Panc1 (cell line): ENCODE results near the gene GORASP2. TPM values are rescaled to one million over a fixed set of nuclear protein-coding genes. Genes with fewer than 3 reads are reported as not detected.

Experiments
- ATAC-seq: fragments of 200-7000 bp; cut with Tn5 transposase; 2 replicates; pipeline ENCODE4 v1.9.1; 2020; ENCODE audit warnings: mild to moderate bottlenecking, moderate library complexity
- BruUV-seq: library from RNA; stranded (reverse); fragments of 400-500 nt; replicated peaks from 2 replicates; lab custom pipeline; 2021; lab: Mats Ljungman, UMichigan
- CTCF ChIA-PET: fragments of 300-600 bp; sonication (Branson Sonifier 250); formaldehyde crosslinking; loops from one replicate; lab custom pipeline; 2022; ENCODE audit warnings: antibody characterized with exemption; lab: Charles Lee
- POLR2A ChIA-PET: fragments of 300-600 bp; sonication (Branson Sonifier 250); formaldehyde crosslinking; loops from one replicate; lab custom pipeline; 2022; ENCODE audit warnings: antibody characterized with exemption; lab: Charles Lee
- DNase-seq: peaks from one replicate; pipeline ENCODE4 v3.0.0-alpha.2; 2010; ENCODE audit warnings: low read depth, low spot score
- H3K27ac ChIP-seq: 2 replicates; pipeline ENCODE4 v1.5.1; 2011; ENCODE audit warnings: mild to moderate bottlenecking, low read length, inconsistent platforms
- H3K27me3 ChIP-seq: fragments of 200-500 bp; sonication (Bioruptor generic); 2 replicates; pipeline ENCODE4 v1.6.0; 2014; ENCODE audit warnings: low read length, inconsistent platforms; ENCODE audit not compliant: control insufficient read depth, insufficient read depth
- H3K36me3 ChIP-seq: fragments of 200-500 bp; sonication (Bioruptor generic); 2 replicates; pipeline ENCODE4 v1.5.1; 2014; ENCODE audit warnings: inconsistent platforms, mild to moderate bottlenecking, low read length, moderate library complexity; ENCODE audit not compliant: control insufficient read depth, insufficient read depth
- H3K4me1 ChIP-seq: 2 replicates; pipeline ENCODE4 v1.5.1; 2011; ENCODE audit warnings: inconsistent platforms, mild to moderate bottlenecking, low read length, moderate library complexity; ENCODE audit not compliant: control insufficient read depth, insufficient read depth
- H3K4me3 ChIP-seq, 2 experiments: 2 replicates each; pipeline ENCODE4 v1.5.1; 2011 to 2012; ENCODE audit warnings: low read depth in 2 of 2, low read length in 2 of 2, mild to moderate bottlenecking in 2 of 2, inconsistent platforms in 1 of 2, moderate library complexity in 1 of 2
- H3K9me3 ChIP-seq: fragments of 200-500 bp; sonication (Bioruptor generic); 2 replicates; pipeline ENCODE4 v1.5.1; 2014; ENCODE audit warnings: low read depth, mild to moderate bottlenecking, inconsistent platforms, low read length, moderate library complexity; ENCODE audit not compliant: control insufficient read depth, insufficient read depth
- CTCF ChIP-seq: fragments of 450-650 bp; IDR thresholded peaks from 2 replicates; pipeline ENCODE4 v1.5.1; 2017; ENCODE audit warnings: mild to moderate bottlenecking
- POLR2AphosphoS5 ChIP-seq: IDR thresholded peaks from 2 replicates; pipeline ENCODE4 v1.6.1; 2012; ENCODE audit warnings: mild to moderate bottlenecking, low read depth, low read length, moderate library complexity
- REST ChIP-seq, 2 experiments: IDR thresholded peaks; 2 replicates each; pipeline ENCODE4 v1.6.1; 2011 to 2012; ENCODE audit warnings: low read depth in 2 of 2, control low read depth in 1 of 2, low read length in 1 of 2, mild to moderate bottlenecking in 1 of 2, moderate library complexity in 1 of 2; ENCODE audit not compliant: insufficient read depth in 1 of 2
- SIN3A ChIP-seq: IDR thresholded peaks from 2 replicates; pipeline ENCODE4 v1.6.1; 2012; ENCODE audit warnings: low read depth, mild to moderate bottlenecking, low read length, moderate library complexity, borderline replicate concordance; ENCODE audit not compliant: insufficient read depth
- TCF7L2 ChIP-seq: IDR thresholded peaks from 2 replicates; pipeline ENCODE4 v1.6.1; 2011; ENCODE audit warnings: mild to moderate bottlenecking, low read depth, low read length, inconsistent platforms
- in situ Hi-C: cut with HindIII; loops from 2 replicates; pipeline ENCODE4 v1.10.0; 2016; ENCODE audit warnings: low sequenced_read_pairs, low pct_unique_long_range_greater_than_20kb
- intact Hi-C: fragments of 100-400 bp; cut with micrococcal nuclease; formaldehyde crosslinking; loops from one replicate; pipeline ENCODE4 v1.10.0; 2022; ENCODE audit not compliant: unreplicated experiment
- total RNA-seq: library from RNA; stranded (reverse); gene quantifications from one replicate; pipeline ENCODE4 v1.2.1, GENCODE V29; 2021; ENCODE audit not compliant: unreplicated experiment

The GORASP2 gene
- total RNA-seq, 1 experiment from 2014 or later, result 62.5 TPM

GRCh38 chr2:170940066-170940465, 11.0 kb downstream of the GORASP2 start:
- no peaks in the 10 kb centered on the region for H3K4me1 ChIP-seq
- ChIA-PET CTCF (no interaction called here), POLR2A (interaction anchor here (0.6 kb wide), 1 partner anchor 1194 kb away, joined by 3 read pairs; no protein-coding TSS in a partner anchor)
- BruUV-seq, result no TSS peak
- intact Hi-C loops, result no loop called here
- TF ChIP-seq CTCF (no peak), SIN3A (no peak), REST (IDR thresholded peaks at IDR 0.05; ENCODE audit: insufficient read depth in 1 of 2, low read depth in 2 of 2, low read length in 1 of 2) (no peak), TCF7L2 (no peak), POLR2AphosphoS5 (no peak)
- DNase-seq, result no peak
- H3K9me3 ChIP-seq, result no peaks in the 10 kb centered on the region
- no peaks in the 10 kb centered on the region for H3K36me3 ChIP-seq
- no peak for ATAC-seq
- H3K4me3 ChIP-seq, result no peak overlapping the region
- H3K27me3 ChIP-seq, result no peaks in the 10 kb centered on the region
- in situ Hi-C loops, result no loop called here
- H3K27ac ChIP-seq, result no peak overlapping the region

- TF ChIP-seq POLR2AphosphoS5, result no peak
- TF ChIP-seq REST (IDR thresholded peaks at IDR 0.05; ENCODE audit: insufficient read depth in 1 of 2, low read depth in 2 of 2, low read length in 1 of 2), result no peak
- TF ChIP-seq CTCF, result no peak
- TF ChIP-seq SIN3A, result no peak
- TF ChIP-seq TCF7L2, result no peak
- no TSS peak for BruUV-seq
- intact Hi-C loops (no loop called here), in situ Hi-C loops (no loop called here)
- no peaks in the 10 kb centered on the region for H3K36me3 ChIP-seq
- H3K4me3 ChIP-seq, result no peak overlapping the region
- H3K9me3 ChIP-seq, result no peaks in the 10 kb centered on the region
- no peak overlapping the region for H3K27ac ChIP-seq
- POLR2A ChIA-PET, result no interaction called here
- CTCF ChIA-PET, result no interaction called here
- ATAC-seq (no peak), DNase-seq (no peak)
- H3K27me3 ChIP-seq, result no peaks in the 10 kb centered on the region
- H3K4me1 ChIP-seq, result no peaks in the 10 kb centered on the region
Observed at GRCh38 chr2:170942615-170943014, 13.6 kb downstream of the GORASP2 start.
